GM12878 (cell line): ENCODE results near the gene TMEM18. TPM values are rescaled to one million over a fixed set of nuclear protein-coding genes. Genes with fewer than 3 reads are reported as not detected.
A peak's percentile ranks its signal among the peaks of the same experiment; 100 is the strongest.

Experiments
- ATAC-seq: fragments of 200-7000 bp; cut with Tn5 transposase; 3 replicates; pipeline ENCODE4 v1.9.1; 2020; ENCODE audit warnings: mild to moderate bottlenecking, moderate library complexity
- BruUV-seq: library from RNA; stranded (reverse); fragments of 400-500 nt; replicated peaks from 2 replicates; lab custom pipeline; 2021; lab: Mats Ljungman, UMichigan
- CTCF ChIA-PET: fragments of 300-600 bp; sonication (Branson Sonifier 250); formaldehyde crosslinking; extraction: SDS; loops from one replicate; lab custom pipeline; 2021; ENCODE audit warnings: inconsistent platforms; lab: Yijun Ruan, JAX
- POLR2A ChIA-PET: fragments of 350-600 bp; formaldehyde crosslinking; extraction: SDS; loops from one replicate; lab custom pipeline; 2021; ENCODE audit warnings: inconsistent platforms; lab: Charles Lee
- RAD21 ChIA-PET: fragments of 300-600 bp; sonication (Branson Sonifier 250); formaldehyde crosslinking; loops from one replicate; lab custom pipeline; 2023; ENCODE audit warnings: antibody characterized with exemption; ENCODE audit not compliant: unreplicated experiment; lab: Charles Lee
- SMC1A ChIA-PET: fragments of 300-600 bp; sonication (Branson Sonifier 250); formaldehyde crosslinking; loops from one replicate; lab custom pipeline; 2023; ENCODE audit not compliant: unreplicated experiment, uncharacterized antibody; lab: Charles Lee
- DNase-seq: peaks from one replicate; pipeline ENCODE4 v3.0.0-alpha.2; 2011; ENCODE audit warnings: low read depth, low spot score
- FAIRE-seq: peaks from 3 replicates; lab custom pipeline; 2011; peaks lifted over from hg19 to GRCh38; lab: Jason Lieb, UNC
- H2AFZ ChIP-seq: 2 replicates; pipeline ENCODE4 v1.6.0; 2011; ENCODE audit warnings: low read depth, low read length, control low read depth; ENCODE audit not compliant: control insufficient read depth
- H3K27ac ChIP-seq: 2 replicates; pipeline ENCODE4 v1.5.1; 2011; ENCODE audit warnings: control low read depth; ENCODE audit not compliant: control insufficient read depth, insufficient read depth
- H3K27me3 ChIP-seq, 2 experiments: replicated peaks in 1 of 2; 2 replicates each; pipeline versions ENCODE4 v1.6.0 to v1.6.1; 2011; ENCODE audit warnings: low read length in 1 of 2; ENCODE audit not compliant: control insufficient read depth in 2 of 2, insufficient read depth in 2 of 2
- H3K36me3 ChIP-seq, 2 experiments: 2 replicates each; pipeline ENCODE4 v1.5.1; 2011; ENCODE audit warnings: low read length in 1 of 2; ENCODE audit not compliant: control insufficient read depth in 2 of 2, insufficient read depth in 2 of 2
- H3K4me1 ChIP-seq: 2 replicates; pipeline ENCODE4 v1.6.1; 2011; ENCODE audit warnings: mild to moderate bottlenecking, low read length, moderate library complexity, mixed read lengths; ENCODE audit not compliant: control insufficient read depth, insufficient read depth
- H3K4me2 ChIP-seq: 2 replicates; pipeline ENCODE4 v1.6.0; 2011; ENCODE audit warnings: control low read depth; ENCODE audit not compliant: control insufficient read depth, insufficient read depth
- H3K4me3 ChIP-seq: fragments of 200-600 bp; sonication (generic); 2 replicates; pipeline ENCODE4 v1.5.1; 2016
- H3K79me2 ChIP-seq: 2 replicates; pipeline ENCODE4 v1.6.0; 2011; ENCODE audit warnings: low read length; ENCODE audit not compliant: control insufficient read depth, insufficient read depth
- H3K9ac ChIP-seq: 2 replicates; pipeline ENCODE4 v1.8.0; 2011; ENCODE audit warnings: low read length, control low read depth, mixed read lengths; ENCODE audit not compliant: control insufficient read depth, insufficient read depth
- H3K9me3 ChIP-seq: replicated peaks from 3 replicates; pipeline ENCODE4 v1.5.1; 2011; ENCODE audit warnings: mild to moderate bottlenecking, low read length; ENCODE audit not compliant: control insufficient read depth, insufficient read depth
- H4K20me1 ChIP-seq: 2 replicates; pipeline ENCODE4 v1.6.0; 2011; ENCODE audit not compliant: control insufficient read depth, insufficient read depth
- ATF2 ChIP-seq: IDR thresholded peaks from 2 replicates; pipeline ENCODE4 v1.6.1; 2012; ENCODE audit warnings: low read length, inconsistent platforms
- BCL3 ChIP-seq: IDR thresholded peaks from 2 replicates; pipeline ENCODE4 v1.6.1; 2011; ENCODE audit warnings: borderline replicate concordance, low read depth, mild to moderate bottlenecking, moderate library complexity, low read length; ENCODE audit not compliant: insufficient read depth, poor library complexity, severe bottlenecking
- BMI1 ChIP-seq: fragments of 450-650 bp; IDR thresholded peaks from 2 replicates; pipeline ENCODE4 v1.6.1; 2016; ENCODE audit warnings: mild to moderate bottlenecking, moderate library complexity, borderline replicate concordance
- HDAC6 ChIP-seq: fragments of 200-600 bp; sonication (generic); IDR thresholded peaks from one replicate; pipeline ENCODE4 v1.8.0; 2017; ENCODE audit warnings: antibody characterized with exemption; ENCODE audit not compliant: unreplicated experiment
- MYC ChIP-seq: IDR thresholded peaks from 2 replicates; pipeline ENCODE4 v1.6.1; 2011; ENCODE audit warnings: mild to moderate bottlenecking, low read length, moderate library complexity, inconsistent platforms; ENCODE audit not compliant: insufficient read depth, insufficient replicate concordance, insufficient read length, severe bottlenecking
- POLR2AphosphoS2 ChIP-seq: IDR thresholded peaks from 2 replicates; pipeline ENCODE4 v1.6.1; 2011; ENCODE audit warnings: low read depth, mild to moderate bottlenecking, low read length, improper control_type of control experiment, moderate library complexity
- RELA ChIP-seq: fragments of 450-650 bp; IDR thresholded peaks from 2 replicates; pipeline ENCODE4 v1.8.0; 2014; ENCODE audit warnings: borderline replicate concordance; ENCODE audit not compliant: partially characterized antibody
- TCF3 ChIP-seq: IDR thresholded peaks from 2 replicates; pipeline ENCODE4 v1.6.1; 2012; ENCODE audit warnings: low read depth, mild to moderate bottlenecking, low read length, borderline replicate concordance; ENCODE audit not compliant: insufficient read depth
- WGBS: methylation state at CpG from one replicate; pipeline ENCODE4 v1.1.6; 2016; ENCODE audit warnings: low lambda C conversion rate; ENCODE audit not compliant: insufficient replicate concordance, insufficient coverage; ENCODE audit errors: missing lambda C conversion rate; 5-methylcytosine and 5-hydroxymethylcytosine counted together
- in situ Hi-C: fragments of 300-500 bp; cut with MboI; formaldehyde crosslinking; loops from 9 replicates; pipeline ENCODE4 v1.14.3; 2018; ENCODE audit warnings: mixed read lengths
- intact Hi-C: fragments of 100-400 bp; cut with micrococcal nuclease; formaldehyde crosslinking; loops from one replicate; pipeline ENCODE4 v1.14.2; 2022; ENCODE audit not compliant: unreplicated experiment
- polyA plus RNA-seq, 11 experiments: library from polyadenylated mRNA; depleted of rRNA in 4 of 11; unstranded in 6 of 11; stranded (reverse) in 5 of 11; fragments of >200 nt; fragmentation: Nextera tagmentation in 4 of 11; fragmentation: Illumina TruSeq in 1 of 11; extraction: Ambion mirVana in 4 of 11; extraction: Trizol in 1 of 11; gene quantifications; 1 replicate in 1 of 11; 2 replicates in 10 of 11; pipeline versions ENCODE4 v1.2.1 to v1.2.3, GENCODE V29; 2011 to 2016; ENCODE audit warnings: inconsistent platforms in 2 of 11, missing spikeins in 2 of 11, low read depth in 1 of 11
- total RNA-seq, 4 experiments: library from RNA; depleted of rRNA in 3 of 4; stranded (reverse); fragments of >200 nt in 3 of 4; fragmentation: Illumina TruSeq in 1 of 4; extraction: Trizol in 1 of 4; gene quantifications; 2 replicates each; pipeline versions ENCODE4 v1.2.1 to v1.2.3, GENCODE V29; 2013 to 2021

The TMEM18 gene
- total and polyA plus RNA-seq, 10 of the 15 experiments (the other 5 are each of a cell fraction or from before 2014, with no cell fraction given) = 11.2 to 56.3 (median 26.0) TPM

GRCh38 chr2:625415-626333, 51.5 kb downstream of the TMEM18 start:
- POLR2A ChIA-PET = no interaction called here
- Histone ChIP-seq H3K9me3 (no peaks in the 10 kb centered on the region), H3K27ac (no peak overlapping the region), H3K36me3 (no peaks in the 10 kb centered on the region), H3K79me2 (no peaks in the 10 kb centered on the region), H3K4me1 (no peaks in the 10 kb centered on the region), H3K9ac (no peak overlapping the region), H2AFZ (no peak overlapping the region), H3K4me3 (no peak overlapping the region), H4K20me1 (no peaks in the 10 kb centered on the region), H3K27me3 (no peaks in the 10 kb centered on the region), H3K4me2 (no peak overlapping the region)
- FAIRE-seq (no peak), DNase-seq (no peak), ATAC-seq (no peak)
- intact Hi-C loops = no loop called here
- in situ Hi-C loops = no loop called here
- BruUV-seq = no TSS peak
- 23% methylated on average over 12 of the region's 12 CpGs for WGBS
- RAD21 ChIA-PET = interaction anchor here (0.9 kb wide), 1 partner anchor 10 kb away, joined by 3 read pairs; no protein-coding TSS in a partner anchor
- TF ChIP-seq HDAC6 = no peak
- TF ChIP-seq MYC = no peak
- no peak for TF ChIP-seq BMI1
- TF ChIP-seq TCF3 = no peak
- TF ChIP-seq ATF2 = no peak
- no peak for TF ChIP-seq RELA
- TF ChIP-seq POLR2AphosphoS2 = no peak
- TF ChIP-seq BCL3 = peak; percentile 28
- CTCF ChIA-PET = no interaction called here
- SMC1A ChIA-PET = no interaction called here
